ENCODE results near the gene TANGO6. TPM values are rescaled to one million over a fixed set of nuclear protein-coding genes. Genes with fewer than 3 reads are reported as not detected.

Gene TANGO6
- total and polyA plus RNA-seq, 10 of the 15 experiments (the other 5 are each of a cell fraction or from before 2014, with no cell fraction given): 1.1 to 20.6 (median 11.0) TPM

DNA sequence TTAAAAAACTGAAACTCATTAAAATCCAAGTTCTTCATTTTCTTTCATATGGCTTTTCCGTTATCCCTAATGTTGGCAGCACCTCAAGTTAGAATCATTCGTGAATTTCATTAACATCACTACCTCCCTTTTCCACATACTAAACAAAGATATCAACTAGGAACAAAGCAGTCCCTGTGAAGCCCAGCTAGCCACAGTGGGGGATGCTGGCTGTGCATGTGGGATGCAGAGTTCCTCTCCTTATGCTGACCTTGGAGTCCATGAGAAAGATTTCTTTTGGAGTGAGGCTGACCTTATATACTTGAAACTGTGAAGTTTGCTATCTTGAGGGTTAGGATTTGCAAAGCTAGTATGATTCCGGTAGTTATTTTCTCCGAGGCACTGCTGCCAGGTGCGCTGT, 117.6 kb downstream of the TANGO6 start:
- Histone ChIP-seq H3K4me2 (ENCODE audit: control insufficient read depth, insufficient read depth) (no peak overlapping the region), H3K9ac (ENCODE audit: control insufficient read depth, insufficient read depth, low read length) (no peak overlapping the region), H3K4me1 (ENCODE audit: control insufficient read depth, insufficient read depth, low read length) (no peaks in the 10 kb centered on the region), H2AFZ (ENCODE audit: control insufficient read depth, low read depth, low read length) (no peak overlapping the region), H3K36me3 (ENCODE audit: control insufficient read depth in 2 of 2, insufficient read depth in 2 of 2, low read length in 1 of 2) (no peaks in the 10 kb centered on the region), H3K4me3 (no peak overlapping the region), H3K79me2 (ENCODE audit: control insufficient read depth, insufficient read depth, low read length) (no peaks in the 10 kb centered on the region), H3K27ac (ENCODE audit: control insufficient read depth, insufficient read depth) (no peak overlapping the region), H3K27me3 (replicated peaks in 1 of 2; ENCODE audit: control insufficient read depth in 2 of 2, insufficient read depth in 2 of 2, low read length in 1 of 2) (no peaks in the 10 kb centered on the region), H3K9me3 (replicated peaks; ENCODE audit: control insufficient read depth, insufficient read depth, low read length) (no peaks in the 10 kb centered on the region), H4K20me1 (ENCODE audit: control insufficient read depth, insufficient read depth) (no peaks in the 10 kb centered on the region)
- intact Hi-C loops (cut with micrococcal nuclease; ENCODE audit: unreplicated experiment) (no loop called here), in situ Hi-C loops (cut with MboI) (no loop called here)
- DNase-seq (ENCODE audit: low read depth, low spot score) (no peak), ATAC-seq (no peak), FAIRE-seq (no peak)
- SMC1A ChIA-PET (ENCODE audit: uncharacterized antibody, unreplicated experiment): no interaction called here
- BruUV-seq (replicated peaks): no TSS peak
- no peak for TF ChIP-seq ZSCAN29 (IDR thresholded peaks at IDR 0.05)
- no peak for TF ChIP-seq SMC3 (IDR thresholded peaks at IDR 0.05; ENCODE audit: borderline replicate concordance, low read length)
- TF ChIP-seq, protein P1, sequence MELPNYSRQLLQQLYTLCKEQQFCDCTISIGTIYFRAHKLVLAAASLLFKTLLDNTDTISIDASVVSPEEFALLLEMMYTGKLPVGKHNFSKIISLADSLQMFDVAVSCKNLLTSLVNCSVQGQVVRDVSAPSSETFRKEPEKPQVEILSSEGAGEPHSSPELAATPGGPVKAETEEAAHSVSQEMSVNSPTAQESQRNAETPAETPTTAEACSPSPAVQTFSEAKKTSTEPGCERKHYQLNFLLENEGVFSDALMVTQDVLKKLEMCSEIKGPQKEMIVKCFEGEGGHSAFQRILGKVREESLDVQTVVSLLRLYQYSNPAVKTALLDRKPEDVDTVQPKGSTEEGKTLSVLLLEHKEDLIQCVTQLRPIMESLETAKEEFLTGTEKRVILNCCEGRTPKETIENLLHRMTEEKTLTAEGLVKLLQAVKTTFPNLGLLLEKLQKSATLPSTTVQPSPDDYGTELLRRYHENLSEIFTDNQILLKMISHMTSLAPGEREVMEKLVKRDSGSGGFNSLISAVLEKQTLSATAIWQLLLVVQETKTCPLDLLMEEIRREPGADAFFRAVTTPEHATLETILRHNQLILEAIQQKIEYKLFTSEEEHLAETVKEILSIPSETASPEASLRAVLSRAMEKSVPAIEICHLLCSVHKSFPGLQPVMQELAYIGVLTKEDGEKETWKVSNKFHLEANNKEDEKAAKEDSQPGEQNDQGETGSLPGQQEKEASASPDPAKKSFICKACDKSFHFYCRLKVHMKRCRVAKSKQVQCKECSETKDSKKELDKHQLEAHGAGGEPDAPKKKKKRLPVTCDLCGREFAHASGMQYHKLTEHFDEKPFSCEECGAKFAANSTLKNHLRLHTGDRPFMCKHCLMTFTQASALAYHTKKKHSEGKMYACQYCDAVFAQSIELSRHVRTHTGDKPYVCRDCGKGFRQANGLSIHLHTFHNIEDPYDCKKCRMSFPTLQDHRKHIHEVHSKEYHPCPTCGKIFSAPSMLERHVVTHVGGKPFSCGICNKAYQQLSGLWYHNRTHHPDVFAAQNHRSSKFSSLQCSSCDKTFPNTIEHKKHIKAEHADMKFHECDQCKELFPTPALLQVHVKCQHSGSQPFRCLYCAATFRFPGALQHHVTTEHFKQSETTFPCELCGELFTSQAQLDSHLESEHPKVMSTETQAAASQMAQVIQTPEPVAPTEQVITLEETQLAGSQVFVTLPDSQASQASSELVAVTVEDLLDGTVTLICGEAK (IDR thresholded peaks at IDR 0.05; ENCODE audit: borderline replicate concordance): no peak
- no peak for TF ChIP-seq ZNF207 (IDR thresholded peaks at IDR 0.05; ENCODE audit: borderline replicate concordance)
- TF ChIP-seq, protein P2, sequence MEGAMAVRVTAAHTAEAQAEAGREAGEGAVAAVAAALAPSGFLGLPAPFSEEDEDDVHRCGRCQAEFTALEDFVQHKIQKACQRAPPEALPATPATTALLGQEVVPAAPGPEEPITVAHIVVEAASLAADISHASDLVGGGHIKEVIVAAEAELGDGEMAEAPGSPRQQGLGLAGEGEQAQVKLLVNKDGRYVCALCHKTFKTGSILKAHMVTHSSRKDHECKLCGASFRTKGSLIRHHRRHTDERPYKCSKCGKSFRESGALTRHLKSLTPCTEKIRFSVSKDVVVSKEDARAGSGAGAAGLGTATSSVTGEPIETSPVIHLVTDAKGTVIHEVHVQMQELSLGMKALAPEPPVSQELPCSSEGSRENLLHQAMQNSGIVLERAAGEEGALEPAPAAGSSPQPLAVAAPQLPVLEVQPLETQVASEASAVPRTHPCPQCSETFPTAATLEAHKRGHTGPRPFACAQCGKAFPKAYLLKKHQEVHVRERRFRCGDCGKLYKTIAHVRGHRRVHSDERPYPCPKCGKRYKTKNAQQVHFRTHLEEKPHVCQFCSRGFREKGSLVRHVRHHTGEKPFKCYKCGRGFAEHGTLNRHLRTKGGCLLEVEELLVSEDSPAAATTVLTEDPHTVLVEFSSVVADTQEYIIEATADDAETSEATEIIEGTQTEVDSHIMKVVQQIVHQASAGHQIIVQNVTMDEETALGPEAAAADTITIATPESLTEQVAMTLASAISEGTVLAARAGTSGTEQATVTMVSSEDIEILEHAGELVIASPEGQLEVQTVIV (IDR thresholded peaks at IDR 0.05; ENCODE audit: borderline replicate concordance, partially characterized antibody): no peak
- no peak for TF ChIP-seq CEBPB (IDR thresholded peaks at IDR 0.05; ENCODE audit: borderline replicate concordance in 1 of 2, low read depth in 2 of 2, low read length in 2 of 2)
- no peak for TF ChIP-seq ZBED1 (IDR thresholded peaks at IDR 0.05; ENCODE audit: borderline replicate concordance)
- TF ChIP-seq MXI1 (IDR thresholded peaks at IDR 0.05; ENCODE audit: low read depth, low read length): no peak
- TF ChIP-seq GATAD2B (conservative IDR thresholded peaks at IDR 0.05; ENCODE audit: low read depth): no peak
- TF ChIP-seq SMAD1 (IDR thresholded peaks at IDR 0.05; ENCODE audit: low read depth, partially characterized antibody): no peak
- no peak for TF ChIP-seq WRNIP1 (IDR thresholded peaks at IDR 0.05; ENCODE audit: borderline replicate concordance, low read depth, low read length)
- no peak for TF ChIP-seq NFYA (IDR thresholded peaks at IDR 0.05; ENCODE audit: borderline replicate concordance, low read depth, low read length)
- TF ChIP-seq POLR2A (IDR thresholded peaks at IDR 0.05; ENCODE audit: low read depth, low read length): no peak
- TF ChIP-seq CBX3 (IDR thresholded peaks at IDR 0.05; ENCODE audit: borderline replicate concordance, low read depth): no peak
- TF ChIP-seq PML (IDR thresholded peaks at IDR 0.05; ENCODE audit: low read length): no peak
- WGBS (ENCODE audit: insufficient coverage, insufficient replicate concordance, low lambda C conversion rate, missing lambda C conversion rate): 96% methylated on average over 5 of the region's 5 CpGs
- RAD21 ChIA-PET (ENCODE audit: unreplicated experiment): no interaction called here
- POLR2A ChIA-PET: no interaction called here
- CTCF ChIA-PET: interaction anchor here (1.4 kb wide), 1 partner anchor 58 kb away, joined by 3 read pairs; no protein-coding TSS in a partner anchor
